ENCODE measurements around the gene IL1RAPL1. TPM values are rescaled to one million over a fixed set of nuclear protein-coding genes. Genes with fewer than 3 reads are reported as not detected.

IL1RAPL1 gene
- total and polyA plus RNA-seq, 9 of the 15 experiments (the other 6 are each of a cell fraction or from before 2014, with no cell fraction given) = 0.04 to 0.07 (median 0.04) TPM; not detected in 6

DNA sequence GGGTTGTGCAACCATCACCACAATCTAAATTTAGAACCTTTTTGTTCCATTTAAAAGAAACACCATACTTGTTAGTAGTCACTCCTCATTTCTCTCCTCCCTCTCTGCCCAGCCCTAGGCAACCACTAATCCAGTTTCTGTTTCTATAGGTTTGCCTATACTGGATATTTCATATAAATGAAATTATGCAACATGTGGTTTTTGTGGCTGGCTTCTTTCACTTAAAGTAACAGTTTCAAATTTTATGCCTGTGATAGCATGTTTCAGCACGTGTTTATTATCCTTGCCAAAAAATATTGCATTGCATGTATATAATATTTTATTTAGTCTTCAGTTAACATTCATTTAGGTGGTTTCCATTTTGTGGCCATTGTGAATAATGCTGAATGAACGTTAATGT, 437.6 kb downstream of the IL1RAPL1 start (continued):
- no peak for TF ChIP-seq KAT7 (CRISPR knock-in tag; IDR thresholded peaks at IDR 0.05; ENCODE audit: borderline replicate concordance)

DNA sequence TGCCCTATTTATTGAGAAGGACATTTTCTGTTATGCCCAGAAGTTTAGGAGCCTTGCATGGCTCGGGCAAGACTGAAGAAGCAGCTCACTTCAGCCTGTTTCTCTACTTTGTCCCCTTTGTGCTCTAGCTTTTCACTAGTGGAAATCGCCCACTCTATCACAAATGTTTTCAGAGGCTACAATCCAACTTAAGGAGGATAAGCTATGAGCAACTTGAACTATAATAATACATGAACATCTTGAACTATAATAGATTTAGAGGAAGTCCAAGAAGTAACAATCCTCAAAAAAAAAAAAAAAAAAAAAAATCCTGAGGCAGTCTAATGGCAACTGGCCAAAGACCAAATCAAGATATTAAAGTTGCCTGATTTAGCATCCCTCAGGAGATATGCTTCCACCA, 452.3 kb downstream of the IL1RAPL1 start:
- H4K20me1 ChIP-seq (replicated peaks; ENCODE audit: control insufficient read depth, insufficient read depth, low read length) = no peaks in the 10 kb centered on the region
- H3K4me3 ChIP-seq = no peak overlapping the region
- CTCF ChIA-PET (ENCODE audit: low intra/inter-chr PET ratio) = no interaction called here
- no peak overlapping the region for H2AFZ ChIP-seq (ENCODE audit: low read depth, low read length)
- intact Hi-C loops (cut with micrococcal nuclease) (no loop called here), in situ Hi-C loops (cut with MboI) (no loop called here)
- FAIRE-seq (no peak), ATAC-seq (no peak), DNase-seq (ENCODE audit: extremely low read depth in 1 of 4, low spot score in 3 of 4) (no peak)
- POLR2A ChIA-PET = no interaction called here
- H3K27ac ChIP-seq (ENCODE audit: extremely low read depth, low read depth, low read length) = no peak overlapping the region
- no peaks in the 10 kb centered on the region for H3K36me3 ChIP-seq (ENCODE audit: control insufficient read depth, insufficient read depth, low read length)
- no peaks in the 10 kb centered on the region for H3K27me3 ChIP-seq (ENCODE audit: control insufficient read depth in 2 of 2, insufficient read depth in 2 of 2, low read length in 2 of 2)
- H3K9me1 ChIP-seq (ENCODE audit: control insufficient read depth, insufficient read depth, low read length) = no peaks in the 10 kb centered on the region
- H3K4me1 ChIP-seq (replicated peaks in 1 of 2; ENCODE audit: control insufficient read depth in 2 of 2, insufficient read depth in 2 of 2, low read length in 2 of 2) = no peaks in the 10 kb centered on the region
- no peaks in the 10 kb centered on the region for H3K9me3 ChIP-seq (replicated peaks; ENCODE audit: control insufficient read depth, insufficient read depth, low read depth, low read length)
- WGBS (ENCODE audit: insufficient coverage, low coverage, missing lambda C conversion rate) = 4% methylated on average over 2 of the region's 2 CpGs
- H3K79me2 ChIP-seq (ENCODE audit: control insufficient read depth, insufficient read depth, low read length) = no peaks in the 10 kb centered on the region
- H3K4me2 ChIP-seq (ENCODE audit: insufficient read depth, low read length) = no peak overlapping the region
- H3K9ac ChIP-seq (ENCODE audit: insufficient read depth in 1 of 2, low read depth in 2 of 2, low read length in 2 of 2) = no peak overlapping the region
- TF ChIP-seq, protein P1, sequence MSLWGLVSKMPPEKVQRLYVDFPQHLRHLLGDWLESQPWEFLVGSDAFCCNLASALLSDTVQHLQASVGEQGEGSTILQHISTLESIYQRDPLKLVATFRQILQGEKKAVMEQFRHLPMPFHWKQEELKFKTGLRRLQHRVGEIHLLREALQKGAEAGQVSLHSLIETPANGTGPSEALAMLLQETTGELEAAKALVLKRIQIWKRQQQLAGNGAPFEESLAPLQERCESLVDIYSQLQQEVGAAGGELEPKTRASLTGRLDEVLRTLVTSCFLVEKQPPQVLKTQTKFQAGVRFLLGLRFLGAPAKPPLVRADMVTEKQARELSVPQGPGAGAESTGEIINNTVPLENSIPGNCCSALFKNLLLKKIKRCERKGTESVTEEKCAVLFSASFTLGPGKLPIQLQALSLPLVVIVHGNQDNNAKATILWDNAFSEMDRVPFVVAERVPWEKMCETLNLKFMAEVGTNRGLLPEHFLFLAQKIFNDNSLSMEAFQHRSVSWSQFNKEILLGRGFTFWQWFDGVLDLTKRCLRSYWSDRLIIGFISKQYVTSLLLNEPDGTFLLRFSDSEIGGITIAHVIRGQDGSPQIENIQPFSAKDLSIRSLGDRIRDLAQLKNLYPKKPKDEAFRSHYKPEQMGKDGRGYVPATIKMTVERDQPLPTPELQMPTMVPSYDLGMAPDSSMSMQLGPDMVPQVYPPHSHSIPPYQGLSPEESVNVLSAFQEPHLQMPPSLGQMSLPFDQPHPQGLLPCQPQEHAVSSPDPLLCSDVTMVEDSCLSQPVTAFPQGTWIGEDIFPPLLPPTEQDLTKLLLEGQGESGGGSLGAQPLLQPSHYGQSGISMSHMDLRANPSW (CRISPR knock-in tag; IDR thresholded peaks at IDR 0.05) = no peak
- no peak for TF ChIP-seq RCOR1 (IDR thresholded peaks at IDR 0.05; ENCODE audit: borderline replicate concordance in 1 of 2, low read depth in 2 of 2, low read length in 2 of 2)
- TF ChIP-seq ADNP (tag; IDR thresholded peaks at IDR 0.05) = no peak
- TF ChIP-seq ZNF3 (CRISPR knock-in tag; IDR thresholded peaks at IDR 0.05) = no peak
- TF ChIP-seq JUN (IDR thresholded peaks at IDR 0.05; ENCODE audit: borderline replicate concordance, low read depth, low read length) = no peak
- TF ChIP-seq JUN (CRISPR knock-in tag; IDR thresholded peaks at IDR 0.05; ENCODE audit: borderline replicate concordance) = no peak
- TF ChIP-seq, protein P2, sequence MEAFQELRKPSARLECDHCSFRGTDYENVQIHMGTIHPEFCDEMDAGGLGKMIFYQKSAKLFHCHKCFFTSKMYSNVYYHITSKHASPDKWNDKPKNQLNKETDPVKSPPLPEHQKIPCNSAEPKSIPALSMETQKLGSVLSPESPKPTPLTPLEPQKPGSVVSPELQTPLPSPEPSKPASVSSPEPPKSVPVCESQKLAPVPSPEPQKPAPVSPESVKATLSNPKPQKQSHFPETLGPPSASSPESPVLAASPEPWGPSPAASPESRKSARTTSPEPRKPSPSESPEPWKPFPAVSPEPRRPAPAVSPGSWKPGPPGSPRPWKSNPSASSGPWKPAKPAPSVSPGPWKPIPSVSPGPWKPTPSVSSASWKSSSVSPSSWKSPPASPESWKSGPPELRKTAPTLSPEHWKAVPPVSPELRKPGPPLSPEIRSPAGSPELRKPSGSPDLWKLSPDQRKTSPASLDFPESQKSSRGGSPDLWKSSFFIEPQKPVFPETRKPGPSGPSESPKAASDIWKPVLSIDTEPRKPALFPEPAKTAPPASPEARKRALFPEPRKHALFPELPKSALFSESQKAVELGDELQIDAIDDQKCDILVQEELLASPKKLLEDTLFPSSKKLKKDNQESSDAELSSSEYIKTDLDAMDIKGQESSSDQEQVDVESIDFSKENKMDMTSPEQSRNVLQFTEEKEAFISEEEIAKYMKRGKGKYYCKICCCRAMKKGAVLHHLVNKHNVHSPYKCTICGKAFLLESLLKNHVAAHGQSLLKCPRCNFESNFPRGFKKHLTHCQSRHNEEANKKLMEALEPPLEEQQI (IDR thresholded peaks at IDR 0.05) = no peak
- TF ChIP-seq, protein P3, sequence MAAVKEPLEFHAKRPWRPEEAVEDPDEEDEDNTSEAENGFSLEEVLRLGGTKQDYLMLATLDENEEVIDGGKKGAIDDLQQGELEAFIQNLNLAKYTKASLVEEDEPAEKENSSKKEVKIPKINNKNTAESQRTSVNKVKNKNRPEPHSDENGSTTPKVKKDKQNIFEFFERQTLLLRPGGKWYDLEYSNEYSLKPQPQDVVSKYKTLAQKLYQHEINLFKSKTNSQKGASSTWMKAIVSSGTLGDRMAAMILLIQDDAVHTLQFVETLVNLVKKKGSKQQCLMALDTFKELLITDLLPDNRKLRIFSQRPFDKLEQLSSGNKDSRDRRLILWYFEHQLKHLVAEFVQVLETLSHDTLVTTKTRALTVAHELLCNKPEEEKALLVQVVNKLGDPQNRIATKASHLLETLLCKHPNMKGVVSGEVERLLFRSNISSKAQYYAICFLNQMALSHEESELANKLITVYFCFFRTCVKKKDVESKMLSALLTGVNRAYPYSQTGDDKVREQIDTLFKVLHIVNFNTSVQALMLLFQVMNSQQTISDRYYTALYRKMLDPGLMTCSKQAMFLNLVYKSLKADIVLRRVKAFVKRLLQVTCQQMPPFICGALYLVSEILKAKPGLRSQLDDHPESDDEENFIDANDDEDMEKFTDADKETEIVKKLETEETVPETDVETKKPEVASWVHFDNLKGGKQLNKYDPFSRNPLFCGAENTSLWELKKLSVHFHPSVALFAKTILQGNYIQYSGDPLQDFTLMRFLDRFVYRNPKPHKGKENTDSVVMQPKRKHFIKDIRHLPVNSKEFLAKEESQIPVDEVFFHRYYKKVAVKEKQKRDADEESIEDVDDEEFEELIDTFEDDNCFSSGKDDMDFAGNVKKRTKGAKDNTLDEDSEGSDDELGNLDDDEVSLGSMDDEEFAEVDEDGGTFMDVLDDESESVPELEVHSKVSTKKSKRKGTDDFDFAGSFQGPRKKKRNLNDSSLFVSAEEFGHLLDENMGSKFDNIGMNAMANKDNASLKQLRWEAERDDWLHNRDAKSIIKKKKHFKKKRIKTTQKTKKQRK (IDR thresholded peaks at IDR 0.05; ENCODE audit: borderline replicate concordance, low read depth, low read length) = no peak
- no peak for TF ChIP-seq FOXJ3 (CRISPR knock-in tag; IDR thresholded peaks at IDR 0.05)
- no peak for TF ChIP-seq ELF4 (CRISPR knock-in tag; IDR thresholded peaks at IDR 0.05)
- no peak for TF ChIP-seq POLR2H (tag; IDR thresholded peaks at IDR 0.05; ENCODE audit: low read depth)
- TF ChIP-seq SMARCA5 (IDR thresholded peaks at IDR 0.05) = no peak
- BruUV-seq (replicated peaks) = no TSS peak

Measured in K562 (cell line).